GM23248 (cell line): ENCODE data around the gene PIK3C3. TPM values are rescaled to one million over a fixed set of nuclear protein-coding genes. Genes with fewer than 3 reads are reported as not detected.
A peak's percentile ranks its signal among the peaks of the same experiment; 100 is the strongest.

ENCODE experiments used
- DNase-seq: peaks from one replicate; pipeline ENCODE4 v3.0.0-alpha.2; 2015
- H2AFZ ChIP-seq: fragments of 200-600 bp; sonication (generic); 2 replicates; pipeline ENCODE4 v1.6.1; 2016; ENCODE audit warnings: antibody characterized with exemption
- H3F3A ChIP-seq: fragments of 200-600 bp; sonication (generic); 2 replicates; pipeline ENCODE4 v1.6.1; 2016; ENCODE audit warnings: mild to moderate bottlenecking, antibody characterized with exemption, mixed run types; ENCODE audit not compliant: insufficient read depth
- H3K27ac ChIP-seq: fragments of 200-600 bp; sonication (generic); 2 replicates; pipeline ENCODE4 v1.5.1; 2016; ENCODE audit warnings: mild to moderate bottlenecking
- H3K27me3 ChIP-seq: fragments of 200-600 bp; sonication (generic); replicated peaks from 2 replicates; pipeline ENCODE4 v1.6.1; 2016; ENCODE audit warnings: mild to moderate bottlenecking; ENCODE audit not compliant: insufficient read depth
- H3K36me3 ChIP-seq: fragments of 200-600 bp; sonication (generic); 2 replicates; pipeline ENCODE4 v1.6.1; 2016; ENCODE audit warnings: low read depth, mild to moderate bottlenecking
- H3K4me1 ChIP-seq: fragments of 200-600 bp; sonication (generic); 2 replicates; pipeline ENCODE4 v1.6.1; 2016; ENCODE audit warnings: mild to moderate bottlenecking; ENCODE audit not compliant: insufficient read depth
- H3K4me2 ChIP-seq: fragments of 200-600 bp; sonication (generic); one replicate; pipeline ENCODE4 v1.6.1; 2016; ENCODE audit warnings: mild to moderate bottlenecking; ENCODE audit not compliant: unreplicated experiment
- H3K4me3 ChIP-seq: fragments of 200-600 bp; sonication (generic); 2 replicates; pipeline ENCODE4 v1.5.1; 2016; ENCODE audit warnings: mild to moderate bottlenecking
- H3K79me2 ChIP-seq: fragments of 200-600 bp; sonication (generic); 2 replicates; pipeline ENCODE4 v1.6.1; 2016; ENCODE audit warnings: mild to moderate bottlenecking; ENCODE audit not compliant: insufficient read depth
- H3K9ac ChIP-seq: fragments of 200-600 bp; sonication (generic); 2 replicates; pipeline ENCODE4 v1.6.1; 2016; ENCODE audit warnings: mild to moderate bottlenecking
- H3K9me2 ChIP-seq: fragments of 200-600 bp; sonication (generic); 2 replicates; pipeline ENCODE4 v1.6.1; 2016; ENCODE audit warnings: mixed run types, mild to moderate bottlenecking, moderate library complexity; ENCODE audit not compliant: insufficient read depth
- H3K9me3 ChIP-seq: fragments of 200-600 bp; sonication (generic); one replicate; pipeline ENCODE4 v1.6.1; 2017; ENCODE audit warnings: low read depth
- H4K20me1 ChIP-seq: fragments of 200-600 bp; sonication (generic); 2 replicates; pipeline ENCODE4 v1.6.0; 2016; ENCODE audit not compliant: insufficient read depth
- EZH2 ChIP-seq: fragments of 200-600 bp; sonication (generic); IDR thresholded peaks from 2 replicates; pipeline ENCODE4 v1.6.1; 2018; ENCODE audit warnings: antibody characterized with exemption, mild to moderate bottlenecking; ENCODE audit not compliant: insufficient read depth, poor library complexity, severe bottlenecking
- EZH2phosphoT487 ChIP-seq: fragments of 200-600 bp; sonication (generic); IDR thresholded peaks from 2 replicates; pipeline ENCODE4 v1.6.1; 2018; ENCODE audit warnings: antibody characterized with exemption, moderate library complexity, mild to moderate bottlenecking, low read depth; ENCODE audit not compliant: insufficient read depth
- WGBS, 2 experiments: methylation state at CpG; one replicate each; pipeline ENCODE4 v1.1.6; 2015 to 2017; ENCODE audit warnings: low lambda C conversion rate in 2 of 2, low coverage in 1 of 2; ENCODE audit errors: missing lambda C conversion rate in 2 of 2; 5-methylcytosine and 5-hydroxymethylcytosine counted together
- in situ Hi-C: fragments of 300-500 bp; cut with MboI; formaldehyde crosslinking; loops from 2 replicates; pipeline ENCODE4 v1.15.0; 2020
- polyA plus RNA-seq: library from polyadenylated mRNA; unstranded; fragments of >200 nt; fragmentation: Nextera tagmentation; extraction: Ambion mirVana; gene quantifications from 2 replicates; pipeline ENCODE4 v1.2.1, GENCODE V29; 2016
- total RNA-seq: library from RNA; depleted of rRNA; stranded (reverse); fragments of >200 nt; shearing (Covaris generic); gene quantifications from 2 replicates; pipeline ENCODE4 v1.2.3, GENCODE V29; 2014

PIK3C3 gene
- total and polyA plus RNA-seq, 2 experiments from 2014 or later: 45.0 to 50.3 TPM

DNA sequence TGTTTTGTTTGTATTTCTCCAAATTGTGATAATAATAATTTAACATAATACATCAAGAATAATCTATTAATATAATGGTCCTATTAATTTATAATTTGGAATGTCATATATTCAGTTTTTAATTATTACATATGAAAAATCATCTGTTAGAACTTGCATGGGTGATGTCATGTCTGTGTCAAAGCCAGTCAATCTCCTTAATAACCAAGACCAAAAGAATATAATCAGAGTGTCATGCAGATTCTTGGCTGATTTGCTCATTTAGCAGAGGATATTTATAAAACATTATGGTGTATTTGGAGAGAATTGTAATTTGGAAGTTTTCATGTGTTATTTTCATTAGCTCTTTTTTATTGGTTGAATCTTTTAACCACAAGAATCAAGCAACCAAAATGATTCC is 96.4 kb downstream of the PIK3C3 start:
- peaks cover 21% of the 10 kb centered on the region for H3K36me3 ChIP-seq
- no peaks in the 10 kb centered on the region for H3K27me3 ChIP-seq
- H3F3A ChIP-seq: peaks cover 29% of the 10 kb centered on the region
- no peaks in the 10 kb centered on the region for H3K9me3 ChIP-seq
- H3K9ac ChIP-seq: no peak overlapping the region
- in situ Hi-C loops: no loop called here
- no peak overlapping the region for H3K4me2 ChIP-seq
- no peaks in the 10 kb centered on the region for H3K9me2 ChIP-seq
- H3K4me3 ChIP-seq: no peak overlapping the region
- no peaks in the 10 kb centered on the region for H4K20me1 ChIP-seq
- H2AFZ ChIP-seq: no peak overlapping the region
- no peak for DNase-seq
- no peaks in the 10 kb centered on the region for H3K79me2 ChIP-seq
- H3K27ac ChIP-seq: no peak overlapping the region
- TF ChIP-seq EZH2: no peak
- peaks cover 32% of the 10 kb centered on the region for H3K4me1 ChIP-seq

DNA sequence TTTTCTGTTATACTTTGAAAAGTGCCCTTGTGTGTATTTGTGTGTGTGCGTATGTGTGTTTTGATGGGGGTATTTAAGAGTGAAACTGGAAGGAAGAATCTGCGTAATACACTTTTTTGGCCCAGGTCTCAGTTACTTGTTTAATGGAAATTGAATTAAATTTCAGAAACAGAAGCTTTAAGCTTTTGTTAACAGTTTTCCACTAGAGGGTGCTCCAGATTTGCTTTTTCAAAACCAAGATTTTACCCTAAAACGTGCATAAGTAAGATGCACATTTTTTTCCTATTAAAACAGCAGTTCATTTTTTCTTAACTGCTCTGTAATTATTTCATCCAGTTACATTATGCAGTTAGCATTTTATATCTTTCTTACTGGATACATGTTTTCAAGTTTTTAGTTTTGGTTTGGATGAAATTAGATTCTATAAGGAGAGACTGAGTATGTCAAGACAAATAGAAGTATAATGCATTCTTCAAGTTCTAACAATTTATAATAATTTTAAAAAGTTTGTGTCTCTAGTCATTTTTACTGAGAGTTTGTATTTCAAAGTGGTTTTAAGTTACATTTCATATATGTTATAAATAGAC is 97.2 kb downstream of the PIK3C3 start:
- no peaks in the 10 kb centered on the region for H3K9me2 ChIP-seq
- in situ Hi-C loops: no loop called here
- no peaks in the 10 kb centered on the region for H3K27me3 ChIP-seq
- peaks cover 25% of the 10 kb centered on the region for H3K4me1 ChIP-seq
- peaks cover 21% of the 10 kb centered on the region for H3F3A ChIP-seq
- no peaks in the 10 kb centered on the region for H3K9me3 ChIP-seq
- no peak overlapping the region for H3K27ac ChIP-seq
- TF ChIP-seq EZH2 (no peak), EZH2phosphoT487 (no peak)
- H2AFZ ChIP-seq: no peak overlapping the region
- H3K4me2 ChIP-seq: no peak overlapping the region
- no peaks in the 10 kb centered on the region for H4K20me1 ChIP-seq
- no peaks in the 10 kb centered on the region for H3K79me2 ChIP-seq
- WGBS, 2 experiments: 37 to 48% methylated on average over 3 of the region's 3 CpGs
- DNase-seq: peak; percentile 53
- H3K4me3 ChIP-seq: no peak overlapping the region
- no peak overlapping the region; the same call in 1 of the 2 replicates for H3K9ac ChIP-seq
- H3K36me3 ChIP-seq: peaks cover 21% of the 10 kb centered on the region

DNA sequence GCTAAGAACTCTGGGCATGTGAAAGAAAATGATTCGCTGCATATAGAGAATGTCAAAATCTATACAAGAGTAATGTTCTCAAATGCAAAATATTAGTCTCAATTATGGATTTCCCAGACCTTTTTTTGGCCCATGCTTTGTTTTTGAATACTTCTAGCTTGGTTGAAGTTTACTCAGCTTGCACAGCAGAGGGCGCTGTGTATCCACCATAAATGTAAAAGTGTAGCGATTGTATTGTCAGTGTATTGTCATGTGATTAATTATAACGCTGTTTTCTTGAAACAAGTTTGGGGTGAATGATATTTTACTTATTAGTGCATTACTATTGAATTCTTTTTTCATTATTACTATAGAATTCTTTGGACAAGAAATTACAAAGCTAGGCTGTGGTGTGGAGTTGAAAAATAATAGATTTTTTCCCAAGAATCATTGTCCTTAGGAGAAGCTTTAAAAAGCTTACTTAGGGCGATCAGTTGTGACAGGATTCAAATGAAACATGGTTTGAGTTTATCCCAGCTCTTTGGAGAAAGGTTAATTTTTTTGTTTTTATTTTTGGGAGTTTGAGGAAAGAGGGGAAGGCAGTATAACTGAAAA is 98.3 kb downstream of the PIK3C3 start:
- peaks cover 14% of the 10 kb centered on the region for H3K4me1 ChIP-seq
- no peak for TF ChIP-seq EZH2phosphoT487
- TF ChIP-seq EZH2: no peak
- peaks cover 11% of the 10 kb centered on the region for H3F3A ChIP-seq
- peak; percentile 74 for DNase-seq
- WGBS, 2 experiments: 3 to 5% methylated on average over 5 of the region's 5 CpGs
- 0 out of 2 replicates have a peak overlapping the region, but pooled peaks have one; percentile 49 for H2AFZ ChIP-seq
- no peaks in the 10 kb centered on the region for H3K9me3 ChIP-seq
- H3K36me3 ChIP-seq: peaks cover 29% of the 10 kb centered on the region
- H3K4me3 ChIP-seq: no peak overlapping the region
- no peaks in the 10 kb centered on the region for H3K79me2 ChIP-seq
- in situ Hi-C loops: no loop called here
- H3K9me2 ChIP-seq: no peaks in the 10 kb centered on the region
- peak overlapping the region; percentile 10; the same call in 1 of the 2 replicates for H3K9ac ChIP-seq
- peak overlapping the region; percentile 53 for H3K4me2 ChIP-seq
- H3K27ac ChIP-seq: no peak overlapping the region
- no peaks in the 10 kb centered on the region for H4K20me1 ChIP-seq
- H3K27me3 ChIP-seq: no peaks in the 10 kb centered on the region

DNA sequence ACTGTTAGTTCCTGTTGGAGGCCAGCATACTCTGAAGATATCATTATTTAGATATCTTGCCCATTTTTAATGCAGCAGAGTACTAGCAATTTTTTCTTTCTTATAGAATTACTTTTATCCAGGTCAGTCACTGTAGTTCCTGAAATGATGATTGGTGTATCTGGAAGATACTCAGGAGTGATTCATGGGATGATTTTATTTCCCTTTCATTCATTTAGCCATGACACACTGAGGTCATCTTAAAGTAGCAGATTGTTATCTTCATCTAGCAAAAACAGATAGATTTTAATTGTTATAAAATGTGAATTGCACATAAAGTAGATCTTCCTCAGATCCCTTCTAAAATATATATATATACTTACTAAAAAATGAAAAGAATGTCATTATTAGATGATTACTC is 109.1 kb downstream of the PIK3C3 start:
- peak; percentile 47 for DNase-seq
- Histone ChIP-seq H2AFZ (no peak overlapping the region), H3K4me2 (no peak overlapping the region), H3K27me3 (no peaks in the 10 kb centered on the region), H3K27ac (no peak overlapping the region), H3K9me3 (no peaks in the 10 kb centered on the region), H3K9me2 (no peaks in the 10 kb centered on the region), H3K4me3 (no peak overlapping the region), H3K36me3 (peaks cover 31% of the 10 kb centered on the region), H3K4me1 (peaks cover 16% of the 10 kb centered on the region), H4K20me1 (no peaks in the 10 kb centered on the region), H3K9ac (no peak overlapping the region), H3F3A (no peaks in the 10 kb centered on the region), H3K79me2 (no peaks in the 10 kb centered on the region)
- TF ChIP-seq EZH2 (no peak), EZH2phosphoT487 (no peak)
- in situ Hi-C loops: no loop called here
